Bone marrow (tissue), 2 donors: ENCODE measurements around the gene MAPRE2.

Source experiments
- DNase-seq, 2 donors: peaks; one replicate each; lab custom pipeline; 2025; lab: John Stamatoyannopoulos, UW

Gene MAPRE2

DNA sequence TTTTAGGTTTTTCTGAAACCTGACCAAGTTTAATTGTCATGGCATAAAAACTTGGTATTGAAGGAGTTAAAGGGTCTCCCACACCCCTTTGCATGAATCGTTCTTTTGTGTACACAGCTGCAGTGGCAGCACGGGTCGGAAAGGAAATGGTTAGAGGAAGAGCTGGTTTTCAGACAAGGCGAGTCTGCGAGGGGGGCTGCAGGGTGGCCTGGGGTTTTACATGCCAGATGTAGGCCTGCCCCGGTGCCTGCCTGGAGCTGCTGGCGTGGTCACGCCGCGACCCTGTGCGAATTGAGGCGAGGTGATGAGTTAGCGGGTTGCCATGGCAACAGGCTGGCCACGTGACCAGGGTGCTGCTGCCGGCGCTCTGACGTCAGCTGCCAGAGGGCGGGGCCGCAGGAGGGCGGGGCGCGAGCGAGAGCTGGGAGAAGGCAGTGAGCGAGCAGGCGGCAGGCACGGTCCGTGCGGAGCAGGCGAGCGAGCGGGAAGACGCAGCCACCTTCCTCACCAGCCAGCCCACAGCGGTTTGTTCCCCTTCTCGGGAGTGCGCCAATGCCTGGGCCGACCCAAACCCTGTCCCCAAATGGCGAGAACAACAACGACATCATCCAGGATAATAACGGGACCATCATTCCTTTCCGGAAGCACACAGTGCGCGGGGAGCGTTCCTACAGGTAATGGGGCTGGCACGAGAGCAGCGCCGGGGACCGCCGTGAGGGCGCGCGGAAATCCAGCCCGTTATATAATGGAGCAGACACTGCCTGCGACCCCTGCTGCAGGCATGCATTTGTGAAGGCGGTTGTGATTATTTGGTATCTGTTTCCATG lies at the start of gene MAPRE2:
Gene MAPRE2, plus strand, starts transcription at position 426 of the 827 bp plus-strand sequence. Its CDS starts 127 bp downstream, at position 553.
- DNase-seq: peak; percentile 97 to 99

DNA sequence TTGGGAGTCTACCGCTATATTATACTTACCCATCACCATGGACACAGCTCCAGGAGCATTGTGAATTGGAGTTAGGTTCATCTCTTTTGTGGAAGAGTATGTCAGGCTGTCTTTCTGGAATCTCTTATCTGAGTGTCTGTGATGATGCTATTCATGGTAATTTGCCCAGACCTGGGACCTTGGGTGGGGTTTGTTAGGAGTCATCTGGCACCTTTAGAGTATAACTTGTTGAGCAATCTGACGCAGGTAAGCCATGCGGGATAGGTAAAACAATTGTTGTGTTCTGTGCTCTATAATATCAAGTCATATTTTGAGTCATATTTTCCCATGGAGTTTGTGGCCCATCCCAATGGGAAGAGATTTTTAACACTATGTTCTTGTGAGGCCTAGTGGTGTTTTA lies 49.7 kb upstream of the MAPRE2 start:
- no peak for DNase-seq

DNA sequence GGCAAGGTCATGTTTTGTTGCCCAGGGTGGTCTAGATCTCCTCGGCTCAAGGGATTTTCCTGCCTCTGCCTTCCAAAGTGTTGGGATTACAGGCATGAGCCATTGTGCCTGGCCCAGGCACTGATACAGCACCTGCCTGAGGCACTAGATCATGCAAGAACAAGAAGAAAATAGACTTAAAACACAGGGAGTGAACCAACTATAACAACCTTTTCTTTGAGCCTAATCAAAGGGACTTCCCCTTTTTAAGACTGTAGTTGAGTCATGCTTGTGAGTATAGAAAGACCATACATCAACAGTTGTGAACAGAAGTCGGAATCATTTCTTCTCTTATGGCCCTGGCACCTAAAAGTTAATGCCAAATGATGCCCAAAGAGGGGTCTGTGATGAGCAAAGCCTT lies 47.9 kb upstream of the MAPRE2 start:
- DNase-seq: peak in 1 of 2 donors; percentile 54

DNA sequence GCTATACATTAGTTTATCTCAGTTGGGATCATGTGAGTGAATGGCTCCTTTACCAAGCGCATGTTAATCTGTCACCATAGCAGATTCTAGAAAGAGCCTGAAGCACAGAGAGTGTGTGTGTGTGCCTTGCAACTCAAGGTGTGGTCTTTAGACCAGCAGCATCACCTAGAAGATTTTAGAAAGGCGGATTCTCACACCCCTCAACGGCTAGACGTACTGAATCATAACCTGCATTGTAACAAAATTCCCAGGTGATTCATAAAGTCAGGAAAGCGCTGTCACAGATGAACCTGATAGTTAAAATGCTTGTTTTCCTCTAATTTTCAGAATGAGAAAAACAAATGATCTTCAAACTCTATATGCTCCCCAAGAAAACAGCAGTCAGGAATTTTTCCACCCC lies 45.5 kb upstream of the MAPRE2 start:
- DNase-seq: no peak

DNA sequence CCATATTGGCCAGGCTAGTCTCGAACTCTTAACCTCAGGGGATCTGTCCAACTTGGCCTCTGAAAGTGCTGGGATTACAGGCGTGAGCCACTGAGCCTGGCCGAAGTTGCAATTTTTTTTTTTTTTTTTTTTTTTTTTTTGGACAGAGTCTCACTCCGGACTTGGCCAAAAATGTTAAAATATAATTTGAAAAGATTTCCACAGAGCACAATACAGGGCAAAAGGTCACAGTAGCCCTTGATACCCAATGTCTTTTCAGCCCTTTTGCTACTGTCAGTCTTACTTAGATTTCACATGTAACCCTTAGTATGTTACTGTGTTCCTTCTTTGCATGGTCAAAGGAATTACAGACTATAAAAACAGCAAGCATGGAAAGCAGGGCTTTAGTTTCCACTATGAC lies 42.6 kb upstream of the MAPRE2 start:
- DNase-seq: no peak

DNA sequence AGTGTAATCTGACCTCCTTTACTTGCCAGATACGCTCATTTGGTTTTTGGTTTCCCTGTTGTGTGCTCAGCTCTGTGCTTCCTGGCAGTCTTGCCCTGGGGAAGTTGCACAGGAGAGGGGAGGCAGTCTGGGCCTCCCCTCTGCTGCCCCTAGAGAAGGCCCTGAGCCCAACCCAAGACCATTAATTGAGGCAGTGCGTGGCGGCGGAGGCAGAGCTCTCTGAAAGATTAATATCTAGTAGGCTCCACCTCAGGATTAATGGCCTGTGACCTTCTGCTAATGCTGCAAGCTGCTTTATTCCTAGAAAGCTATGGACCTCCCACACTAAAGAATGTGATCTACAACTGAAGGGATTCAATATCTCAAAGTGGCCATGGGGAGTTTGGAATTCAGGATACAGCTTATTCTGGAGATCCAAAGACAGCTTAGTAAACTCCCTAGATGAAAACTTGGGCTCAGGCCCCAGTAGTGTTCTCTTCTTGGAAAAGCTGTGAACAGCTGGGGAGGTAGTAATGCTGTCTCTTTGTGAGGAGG lies 41.4 kb upstream of the MAPRE2 start:
- no peak for DNase-seq

DNA sequence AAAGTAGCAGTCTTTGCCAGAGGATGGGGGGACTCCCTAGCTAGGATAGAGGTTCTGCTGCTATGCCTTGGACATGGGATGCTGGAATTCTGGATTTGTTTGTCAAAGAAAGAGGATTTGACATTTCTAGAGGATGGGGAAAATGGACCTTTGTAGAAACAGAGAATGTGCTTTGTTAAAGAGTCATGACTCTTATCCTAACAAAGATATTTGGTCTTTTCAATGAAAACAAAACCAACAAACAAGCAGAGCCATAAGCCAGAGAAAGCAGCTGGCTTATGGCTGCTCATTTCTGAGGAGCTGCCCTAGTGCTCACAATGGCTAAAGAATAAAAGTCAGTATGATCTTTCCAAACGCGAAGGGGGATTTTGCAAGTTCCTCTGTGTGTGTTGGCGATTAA lies 40.8 kb upstream of the MAPRE2 start:
- DNase-seq: no peak

DNA sequence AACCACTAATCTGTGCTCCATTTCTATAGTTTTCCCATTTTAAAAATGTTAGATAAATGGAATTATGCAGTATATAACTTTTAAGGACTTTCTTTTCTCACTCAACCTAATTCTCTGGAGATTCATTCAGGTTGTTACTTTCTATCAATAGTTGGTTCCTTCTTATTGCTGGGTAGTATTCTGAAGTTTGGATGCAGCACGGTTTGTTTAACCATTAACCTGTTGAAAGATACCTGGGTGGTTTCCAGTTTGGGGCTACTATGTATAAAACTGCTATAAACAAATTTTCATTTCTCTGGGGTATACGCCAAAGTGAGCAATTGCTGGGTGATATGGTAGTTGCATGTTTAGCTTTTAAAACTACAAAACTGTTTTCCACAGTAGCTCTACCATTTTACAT lies 39.1 kb upstream of the MAPRE2 start:
- DNase-seq: no peak

DNA sequence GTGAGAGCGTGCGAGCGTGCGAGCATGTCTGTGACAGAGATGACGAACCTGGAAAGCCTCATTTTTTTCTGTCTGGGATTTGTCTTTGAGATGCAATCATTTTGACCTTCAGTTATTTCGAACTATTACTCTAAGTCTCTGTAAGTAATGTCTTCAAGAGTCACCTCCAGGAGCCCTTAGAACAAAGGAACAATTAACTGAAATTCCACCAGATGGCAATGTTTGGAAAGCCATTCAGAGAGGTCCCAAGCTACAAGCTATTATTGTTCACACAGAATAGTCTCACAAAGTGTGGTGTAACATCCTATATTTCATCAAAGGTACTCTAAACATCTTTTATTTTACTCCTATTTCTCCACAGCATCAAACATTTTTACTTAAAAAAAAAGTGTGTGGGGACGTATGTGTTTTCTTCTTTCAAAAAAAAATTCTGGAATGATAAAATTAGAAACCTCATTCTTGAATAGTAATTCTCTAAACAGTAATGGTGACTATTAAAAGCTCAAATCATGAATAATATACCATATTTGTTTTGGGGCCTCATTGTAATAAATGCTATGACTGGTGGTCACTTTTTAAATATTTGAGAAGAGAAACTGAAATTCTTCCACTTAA lies 35.1 kb upstream of the MAPRE2 start:
- peak in 1 of 2 donors; percentile 61 for DNase-seq

DNA sequence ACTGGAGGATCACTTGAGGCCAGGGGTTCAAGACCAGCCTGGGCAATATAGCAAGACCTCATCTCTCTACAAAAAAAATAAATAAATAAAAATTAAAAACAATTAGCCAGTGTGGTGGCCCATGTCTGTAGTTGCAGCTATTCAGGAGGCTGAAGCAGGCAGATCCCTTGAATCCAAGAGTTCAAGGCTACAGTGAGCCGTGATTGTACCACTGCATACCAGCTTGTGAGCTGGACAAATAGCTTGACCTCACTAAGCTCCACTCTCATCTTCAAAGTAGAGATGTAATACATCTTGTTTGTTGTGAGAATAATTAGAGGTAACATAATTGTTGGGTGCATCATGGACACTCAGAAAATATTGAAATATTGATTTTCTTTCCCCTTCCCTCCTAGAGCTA lies 31.1 kb upstream of the MAPRE2 start:
- DNase-seq: no peak

DNA sequence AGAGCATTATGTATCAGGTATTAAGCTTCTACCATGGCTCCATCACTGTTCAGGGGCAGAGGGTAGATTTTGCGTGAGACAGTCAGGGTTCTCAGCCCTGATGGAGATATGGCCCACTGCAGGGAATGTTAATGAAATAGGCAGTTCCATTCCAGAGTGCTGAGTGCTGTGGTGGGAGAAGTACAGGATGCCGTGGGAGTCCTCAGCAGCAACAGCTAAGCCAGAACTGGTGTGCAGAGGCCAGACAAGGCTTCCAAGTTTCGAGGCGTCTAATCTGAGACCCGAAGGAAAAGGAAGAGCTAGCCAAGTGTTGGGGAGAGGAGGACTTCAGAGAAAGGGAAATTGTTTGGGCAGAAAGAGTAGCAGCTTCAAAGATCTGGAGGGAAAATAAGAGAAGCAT lies 30.2 kb upstream of the MAPRE2 start:
- no peak for DNase-seq

DNA sequence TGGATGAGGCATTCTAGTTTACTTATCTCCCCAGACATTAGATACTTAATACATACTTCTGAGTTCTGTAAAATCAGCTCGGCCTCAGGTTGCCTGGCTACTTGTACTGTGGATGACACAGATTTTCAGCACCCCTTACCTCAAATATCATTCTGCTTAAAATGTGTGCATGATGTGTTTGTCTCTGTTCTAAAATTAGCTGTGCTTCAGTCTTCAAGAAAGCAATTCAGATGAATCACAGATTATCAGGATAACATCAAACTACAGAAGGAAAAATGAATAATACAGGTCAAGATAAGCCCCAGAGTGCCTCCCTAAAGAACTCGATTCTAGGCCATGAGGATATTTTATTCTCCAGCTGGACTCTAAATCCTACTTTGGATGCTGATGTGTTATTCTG lies 21.3 kb upstream of the MAPRE2 start:
- DNase-seq: no peak

DNA sequence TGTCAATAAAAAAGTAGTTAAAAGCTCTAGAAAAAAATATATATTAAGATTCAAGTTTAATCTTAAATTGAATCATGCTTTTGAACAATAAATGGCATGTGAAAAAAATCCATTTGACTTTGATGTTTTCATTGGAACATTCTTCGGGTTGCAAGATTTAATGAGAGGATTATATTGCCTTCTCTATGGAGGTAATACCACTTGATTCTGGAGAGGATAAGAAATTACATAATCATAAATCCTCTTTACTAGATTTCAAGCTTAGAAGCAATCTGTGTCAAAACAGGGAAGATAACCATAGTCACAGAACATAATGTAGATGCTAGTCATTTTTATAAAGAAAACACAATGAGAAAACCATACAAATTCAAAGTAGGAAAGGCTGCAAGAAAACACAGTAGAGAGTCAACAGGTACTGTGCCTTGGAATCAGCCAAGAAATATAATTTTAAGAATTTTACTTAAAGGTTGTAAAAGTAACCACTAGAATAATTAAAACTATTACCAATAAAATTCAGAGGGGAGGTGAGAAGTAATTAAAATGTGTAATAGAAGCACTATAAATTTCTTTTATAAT lies 18.7 kb upstream of the MAPRE2 start:
- no peak for DNase-seq

DNA sequence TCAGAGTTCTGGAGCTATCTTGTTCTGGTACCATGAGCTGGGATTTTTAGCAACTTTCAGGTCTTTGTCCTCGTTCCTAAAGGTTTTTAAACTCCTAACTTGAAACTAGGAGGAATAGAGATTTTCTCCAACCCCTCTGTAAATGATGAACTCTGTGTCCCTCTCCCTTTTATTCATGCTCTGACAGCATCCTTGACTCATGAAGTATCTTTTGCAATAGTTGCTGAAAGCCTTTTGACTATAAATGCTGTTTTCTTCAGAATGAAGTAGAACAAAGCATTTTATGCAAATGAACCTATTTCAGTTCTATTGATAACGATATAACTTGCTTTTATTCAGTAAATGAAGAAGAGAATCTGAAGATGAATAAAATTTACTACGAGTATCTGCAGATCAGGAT lies 17.0 kb upstream of the MAPRE2 start:
- DNase-seq: no peak

DNA sequence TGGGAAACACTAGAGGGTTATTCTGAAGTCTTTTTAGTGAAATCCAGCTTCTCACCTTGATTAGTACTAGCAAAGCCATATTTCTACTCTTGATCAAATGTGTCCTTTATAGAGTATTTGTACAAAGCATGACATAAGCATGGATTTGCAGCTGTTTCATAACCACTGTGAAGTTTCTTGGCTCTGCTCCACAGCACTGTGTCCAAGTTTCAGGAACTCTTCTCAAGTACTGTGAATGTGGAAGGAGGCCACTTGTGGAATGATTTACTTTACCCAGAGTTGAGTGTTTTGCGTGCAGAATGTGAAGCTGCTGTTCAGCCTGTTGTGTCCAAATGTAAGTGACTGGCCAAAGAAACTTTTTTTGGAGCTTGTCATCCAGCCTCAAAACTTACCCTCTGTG lies 16.2 kb upstream of the MAPRE2 start:
- no peak for DNase-seq

DNA sequence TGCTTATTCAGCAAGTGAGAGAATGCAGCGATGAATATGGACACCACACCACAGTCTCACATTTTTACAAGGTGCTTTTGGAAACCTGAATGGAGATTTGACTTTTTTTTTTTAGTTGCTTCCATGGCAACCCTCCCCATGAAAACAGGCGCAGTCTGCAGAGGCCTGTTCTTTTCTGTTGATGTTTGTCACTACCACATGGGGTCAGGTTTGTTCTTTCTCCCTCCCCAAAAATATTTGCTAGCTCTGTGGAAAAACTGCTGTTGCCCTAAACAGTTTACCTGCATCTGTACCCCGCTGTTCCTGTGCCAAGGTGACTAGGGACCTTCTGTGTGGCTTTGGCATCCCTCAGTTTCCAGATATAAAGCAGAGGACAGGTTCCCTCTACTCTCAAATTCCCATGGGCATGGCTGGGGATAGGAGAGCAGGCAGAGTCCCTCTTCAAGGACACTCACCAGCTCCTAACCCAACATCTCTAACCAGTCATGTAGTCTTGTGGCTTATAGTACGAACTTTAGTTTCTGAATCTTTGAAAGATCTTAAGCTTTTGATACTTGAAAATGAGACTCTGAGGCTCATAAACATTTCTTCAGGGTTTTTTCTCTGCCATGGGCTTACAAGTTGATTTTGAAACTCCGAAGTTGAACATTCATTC lies 14.7 kb upstream of the MAPRE2 start:
- DNase-seq: no peak

DNA sequence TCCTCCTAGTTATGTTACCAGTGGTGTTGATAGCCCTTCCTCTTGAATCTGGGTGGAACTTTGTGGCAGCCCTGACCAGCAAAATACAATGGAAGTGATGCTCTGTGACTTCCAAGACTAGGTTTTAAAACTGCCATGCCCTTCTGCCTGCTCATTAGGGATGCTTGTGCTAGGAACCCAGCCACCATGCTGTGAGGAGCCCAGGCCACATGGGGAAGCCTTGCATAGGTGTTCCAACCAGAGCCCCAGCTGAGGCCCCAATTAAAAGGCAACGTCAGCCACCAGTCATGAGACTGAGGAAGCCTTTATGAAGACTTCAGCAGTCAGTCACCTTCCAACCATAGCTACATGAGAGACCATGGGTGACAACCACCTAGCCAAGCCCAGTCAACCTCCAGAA lies 14.0 kb upstream of the MAPRE2 start:
- no peak for DNase-seq

DNA sequence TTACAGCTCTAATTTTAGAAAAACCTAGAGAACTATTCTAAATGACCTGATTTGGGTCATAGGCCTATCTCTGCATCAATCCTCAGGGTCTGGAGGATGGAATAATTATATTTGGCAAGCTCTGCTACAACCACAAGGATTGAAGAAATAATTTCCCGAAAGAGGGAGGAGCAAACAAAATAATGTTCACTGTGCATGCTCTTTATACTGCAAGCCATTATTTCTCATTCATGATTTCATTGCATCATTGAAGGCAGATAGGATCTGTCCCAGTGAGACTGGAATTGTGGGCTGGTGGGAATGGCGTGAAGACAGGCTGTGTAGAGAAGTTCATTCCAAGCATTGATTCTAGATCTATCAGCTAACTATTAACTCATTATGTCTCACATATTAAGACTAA lies 12.7 kb upstream of the MAPRE2 start:
- DNase-seq: no peak

DNA sequence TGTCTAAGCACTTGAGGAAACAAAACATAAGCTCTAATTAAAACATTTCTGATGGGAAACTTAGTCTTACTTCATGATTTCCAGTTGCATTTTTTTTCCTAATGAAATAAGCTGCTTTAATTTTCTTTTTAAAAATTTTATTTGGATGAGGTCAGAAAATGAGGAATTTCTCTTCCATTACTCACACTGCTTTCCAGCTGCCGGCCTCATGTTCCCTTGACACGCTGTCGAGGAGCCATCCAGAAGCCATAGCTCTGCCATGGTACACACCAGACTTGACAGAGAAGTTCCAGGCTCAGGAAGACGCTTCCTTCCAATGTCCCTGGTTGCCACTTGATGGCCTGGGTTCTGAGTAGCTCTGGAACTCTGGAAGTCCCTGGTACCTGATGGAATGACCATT lies 12.1 kb upstream of the MAPRE2 start:
- no peak for DNase-seq

DNA sequence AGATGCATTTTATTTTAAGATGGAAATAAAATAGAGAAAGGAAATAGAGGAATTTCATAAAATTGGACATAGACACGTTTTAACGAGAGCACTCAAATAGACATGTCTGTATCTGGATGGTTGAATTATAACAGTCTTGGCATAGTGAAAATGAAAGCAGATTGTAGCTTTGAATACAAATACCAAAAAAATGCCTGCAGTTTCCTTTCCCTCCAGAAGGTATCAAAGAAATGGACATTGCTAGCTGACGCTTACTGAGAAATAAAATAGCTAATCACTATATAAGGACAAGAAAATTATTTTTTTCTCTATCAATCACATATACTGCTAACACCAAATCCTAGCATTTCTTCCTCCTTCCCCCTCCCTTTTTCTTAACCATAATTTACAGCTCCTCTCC lies 11.4 kb upstream of the MAPRE2 start:
- DNase-seq: peak in 1 of 2 donors; percentile 60

DNA sequence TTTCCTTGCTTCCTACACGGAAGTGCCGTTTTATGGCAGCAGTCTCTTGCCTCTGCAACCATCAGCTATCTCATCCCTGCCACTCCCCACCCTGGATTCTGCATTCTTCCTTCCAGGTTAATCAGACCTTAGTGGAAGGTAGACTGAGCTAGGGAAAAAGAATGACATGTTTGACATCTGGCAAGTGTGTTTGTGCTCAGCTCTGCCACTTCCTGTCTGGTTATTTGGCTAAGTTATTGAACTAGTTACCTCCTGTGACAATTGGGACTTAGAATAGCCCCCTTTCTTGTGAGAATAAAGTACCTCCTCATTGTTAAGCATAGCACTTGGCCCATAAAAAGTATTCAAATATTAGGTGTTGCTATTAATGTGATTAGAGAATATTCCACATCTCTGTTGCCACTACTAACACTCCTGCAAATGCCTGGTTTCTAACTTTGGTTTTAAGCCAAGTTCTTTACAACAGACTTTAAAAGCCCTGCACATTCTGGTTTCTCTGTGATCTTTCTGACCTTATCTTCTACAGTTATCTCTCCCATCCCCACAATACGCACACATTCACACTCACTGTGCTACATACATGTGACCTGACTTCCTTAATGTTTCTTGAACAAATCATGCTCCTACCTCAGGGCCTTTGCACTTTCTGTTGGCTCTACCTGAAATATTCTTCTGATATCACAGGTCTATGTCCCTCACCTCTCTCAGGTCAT lies 10.8 kb upstream of the MAPRE2 start:
- peak in 1 of 2 donors; percentile 18 for DNase-seq

DNA sequence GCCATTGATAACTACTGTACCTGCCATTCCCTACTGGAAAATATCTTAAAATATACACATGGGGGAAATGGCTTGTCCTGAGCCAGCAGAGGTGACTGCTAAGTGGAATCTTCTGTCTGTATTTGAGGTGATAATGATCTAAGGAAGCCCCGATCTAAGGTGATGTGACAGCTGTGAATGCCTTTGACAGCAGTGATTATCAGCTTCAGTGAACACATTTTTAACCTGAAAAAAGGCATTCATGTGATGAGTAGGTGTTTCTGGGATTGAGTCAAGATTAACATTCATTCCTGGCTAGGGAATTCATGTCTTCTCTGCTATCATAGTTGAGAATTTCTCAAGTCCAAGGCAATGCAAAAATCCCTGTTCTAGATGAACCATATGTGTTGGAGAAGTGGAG lies 9.1 kb upstream of the MAPRE2 start:
- DNase-seq: no peak
